Measurements from ENCODE around the gene UGT1A8. TPM values are rescaled to one million over a fixed set of nuclear protein-coding genes. Genes with fewer than 3 reads are reported as not detected.

UGT1A8 gene
- total and polyA plus RNA-seq, 2 donors from 2014 or later = 30.0 TPM; not detected in 1

- FAIRE-seq = no peak
- H3K4me3 ChIP-seq (ENCODE audit: low read length in 3 of 3) = no peak overlapping the region
These were observed 137.6 kb downstream of the UGT1A8 start for GRCh38 chr2:233754872-233755611.

GRCh38 chr2:233756429-233757081 is 139.1 kb downstream of the UGT1A8 start:
- H3K9ac ChIP-seq (ENCODE audit: low read length in 3 of 3) = no peak overlapping the region
- no peaks in the 10 kb centered on the region for H3K27me3 ChIP-seq (ENCODE audit: control insufficient read depth, insufficient read depth, low read length)
- no peaks in the 10 kb centered on the region for H3K36me3 ChIP-seq (ENCODE audit: control insufficient read depth in 2 of 3, insufficient read depth in 3 of 3, low read length in 3 of 3)
- H3K9me3 ChIP-seq (ENCODE audit: control insufficient read depth in 2 of 3, insufficient read depth in 1 of 3, low read length in 3 of 3) = no peaks in the 10 kb centered on the region
- H3K4me3 ChIP-seq (ENCODE audit: low read length in 3 of 3) = no peak overlapping the region
- DNase-seq (no peak), FAIRE-seq (no peak)
- H3K27ac ChIP-seq (ENCODE audit: low read depth in 2 of 2, low read length in 2 of 2) = no peak overlapping the region
- intact Hi-C loops (cut with DNase I) = no loop called here
- peaks cover 0 to 7% (median 4%) of the 10 kb centered on the region in 3 donors for H3K4me1 ChIP-seq (ENCODE audit: control insufficient read depth in 2 of 3, insufficient read depth in 2 of 3, low read depth in 1 of 3, low read length in 3 of 3)
- no peak for TF ChIP-seq CTCF (IDR thresholded peaks at IDR 0.05; ENCODE audit: borderline replicate concordance, extremely low read depth, insufficient read depth)

More at GRCh38 chr2:233754872-233755611, 137.6 kb downstream of the UGT1A8 start:
- intact Hi-C loops (cut with DNase I) = no loop called here
- Histone ChIP-seq H3K27me3 (ENCODE audit: control insufficient read depth, insufficient read depth, low read length) (no peaks in the 10 kb centered on the region), H3K36me3 (ENCODE audit: control insufficient read depth in 2 of 3, insufficient read depth in 3 of 3, low read length in 3 of 3) (no peaks in the 10 kb centered on the region), H3K9me3 (ENCODE audit: control insufficient read depth in 2 of 3, insufficient read depth in 1 of 3, low read length in 3 of 3) (no peaks in the 10 kb centered on the region), H3K9ac (ENCODE audit: low read length in 3 of 3) (no peak overlapping the region), H3K4me1 (ENCODE audit: control insufficient read depth in 2 of 3, insufficient read depth in 2 of 3, low read depth in 1 of 3, low read length in 3 of 3) (peaks cover 0 to 7% (median 2%) of the 10 kb centered on the region in 3 donors), H3K27ac (ENCODE audit: low read depth in 2 of 2, low read length in 2 of 2) (no peak overlapping the region)
- no peak for TF ChIP-seq CTCF (IDR thresholded peaks at IDR 0.05; ENCODE audit: borderline replicate concordance, extremely low read depth, insufficient read depth)
- DNase-seq = no peak

- peaks cover 0 to 2% (median under 1%) of the 10 kb centered on the region in 3 donors for H3K4me1 ChIP-seq (ENCODE audit: control insufficient read depth in 2 of 3, insufficient read depth in 2 of 3, low read depth in 1 of 3, low read length in 3 of 3)
- no peak for DNase-seq
- no peak overlapping the region for H3K9ac ChIP-seq (ENCODE audit: low read length in 3 of 3)
- H3K9me3 ChIP-seq (ENCODE audit: control insufficient read depth in 2 of 3, insufficient read depth in 1 of 3, low read length in 3 of 3) = no peaks in the 10 kb centered on the region
- no peak for TF ChIP-seq CTCF (IDR thresholded peaks at IDR 0.05; ENCODE audit: borderline replicate concordance, extremely low read depth, insufficient read depth)
- no peaks in the 10 kb centered on the region for H3K36me3 ChIP-seq (ENCODE audit: control insufficient read depth in 2 of 3, insufficient read depth in 3 of 3, low read length in 3 of 3)
- FAIRE-seq = no peak
- no peaks in the 10 kb centered on the region for H3K27me3 ChIP-seq (ENCODE audit: control insufficient read depth, insufficient read depth, low read length)
- intact Hi-C loops (cut with DNase I) = no loop called here
- H3K27ac ChIP-seq (ENCODE audit: low read depth in 2 of 2, low read length in 2 of 2) = no peak overlapping the region
- no peak overlapping the region for H3K4me3 ChIP-seq (ENCODE audit: low read length in 3 of 3)
These were observed 140.7 kb downstream of the UGT1A8 start for GRCh38 chr2:233758141-233758540.
